ENCODE data around the gene MRNIP. TPM values are rescaled to one million over a fixed set of nuclear protein-coding genes. Genes with fewer than 3 reads are reported as not detected.

Gene MRNIP
- total RNA-seq, 1 experiment from 2014 or later = 31.1 TPM

DNA sequence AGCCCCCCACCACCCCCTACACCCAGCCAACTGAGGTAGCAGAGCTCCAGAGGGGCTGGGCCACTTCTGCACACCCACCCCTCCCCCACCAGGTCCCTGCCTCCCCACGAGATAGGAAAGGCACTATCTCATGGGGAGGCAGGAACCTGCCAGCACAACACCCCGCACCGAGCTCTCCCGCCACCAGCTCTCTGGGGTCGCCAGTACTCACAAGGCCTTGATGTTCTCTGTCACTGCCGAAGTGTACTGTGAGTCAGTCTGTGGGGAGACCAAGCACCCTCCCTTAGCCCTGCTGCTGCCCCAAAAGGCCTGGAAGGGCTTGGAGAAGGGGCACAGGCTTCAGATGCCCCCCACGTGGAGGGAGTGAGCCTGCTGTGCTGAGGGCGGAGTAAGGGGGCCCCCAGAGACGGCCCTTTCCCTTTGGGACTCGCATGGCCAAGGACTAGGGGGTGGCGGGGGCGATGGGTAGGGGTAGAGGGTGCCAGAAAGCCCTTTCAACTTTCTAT lies 57.9 kb downstream of the MRNIP start:
- H3K27me3 Mint-ChIP-seq (ENCODE audit: low read depth) = peaks cover 4% of the 10 kb centered on the region
- Histone ChIP-seq H3K14ac (ENCODE audit: insufficient read depth, low read length) (no peak overlapping the region), H3T11ph (ENCODE audit: low read length) (no peak overlapping the region), H3K4me2 (ENCODE audit: insufficient read depth, insufficient read length, low read length) (no peak overlapping the region), H3K56ac (ENCODE audit: insufficient read length, low read depth, low read length) (no peak overlapping the region), H2BK120ac (ENCODE audit: low read depth, low read length, poor library complexity, severe bottlenecking) (no peak overlapping the region), H2BK20ac (ENCODE audit: low read depth, low read length, poor library complexity, severe bottlenecking) (no peak overlapping the region), H3K23me2 (ENCODE audit: insufficient read length, low read depth, low read length, poor library complexity, severe bottlenecking) (peaks cover 5% of the 10 kb centered on the region), H2BK12ac (ENCODE audit: insufficient read length, low read depth, low read length) (no peak overlapping the region), H3K4ac (ENCODE audit: low read depth, low read length) (no peak overlapping the region), H3K4me1 (ENCODE audit: insufficient read depth, low read length) (no peaks in the 10 kb centered on the region), H2AK5ac (ENCODE audit: insufficient read length, low read length) (no peak overlapping the region), H4K20me1 (ENCODE audit: control insufficient read depth, insufficient read depth, insufficient read length) (no peaks in the 10 kb centered on the region), H3K18ac (ENCODE audit: insufficient read length, low read depth, low read length) (no peak overlapping the region), H3K27ac (ENCODE audit: insufficient read length, low read depth, low read length) (no peak overlapping the region), H3K9me3 (ENCODE audit: control insufficient read depth, low read depth, low read length) (no peaks in the 10 kb centered on the region), H3K23ac (ENCODE audit: insufficient read length, low read depth, low read length) (no peak overlapping the region), H4K5ac (ENCODE audit: insufficient read length, low read depth, low read length) (no peak overlapping the region), H4K8ac (replicated peaks; ENCODE audit: insufficient read length, low read depth, low read length) (no peak overlapping the region), H2BK15ac (ENCODE audit: low read depth, low read length) (no peak overlapping the region), H4K91ac (ENCODE audit: insufficient read length, low read depth, low read length) (no peak overlapping the region), H3K27me3 (ENCODE audit: insufficient read depth, low read length) (no peaks in the 10 kb centered on the region), H2AFZ (ENCODE audit: low read length) (no peak overlapping the region), H3K79me1 (ENCODE audit: insufficient read depth, low read depth, low read length, poor library complexity, severe bottlenecking) (peaks cover 5% of the 10 kb centered on the region), H3K9ac (ENCODE audit: extremely low read depth, insufficient read length, low read length) (no peak overlapping the region), H2BK5ac (ENCODE audit: insufficient read length, low read length) (no peak overlapping the region), H3K79me2 (ENCODE audit: insufficient read depth, low read length) (no peaks in the 10 kb centered on the region; the same call in 1 of the 2 replicates)
- no peak overlapping the region for H3K27ac Mint-ChIP-seq
- peaks cover 21 to 45% (median 38%) of the 10 kb centered on the region in 3 experiments; a peak in 6 of 7 replicates for H3K36me3 Mint-ChIP-seq (ENCODE audit: insufficient read depth in 1 of 3, low read depth in 3 of 3)
- no peaks in the 10 kb centered on the region for H3K9me3 Mint-ChIP-seq
- no CpG with 5 or more reads among the region's 12 CpGs for WGBS (ENCODE audit: extremely low coverage, insufficient read length, low lambda C conversion rate)
- TF ChIP-seq, protein P1, sequence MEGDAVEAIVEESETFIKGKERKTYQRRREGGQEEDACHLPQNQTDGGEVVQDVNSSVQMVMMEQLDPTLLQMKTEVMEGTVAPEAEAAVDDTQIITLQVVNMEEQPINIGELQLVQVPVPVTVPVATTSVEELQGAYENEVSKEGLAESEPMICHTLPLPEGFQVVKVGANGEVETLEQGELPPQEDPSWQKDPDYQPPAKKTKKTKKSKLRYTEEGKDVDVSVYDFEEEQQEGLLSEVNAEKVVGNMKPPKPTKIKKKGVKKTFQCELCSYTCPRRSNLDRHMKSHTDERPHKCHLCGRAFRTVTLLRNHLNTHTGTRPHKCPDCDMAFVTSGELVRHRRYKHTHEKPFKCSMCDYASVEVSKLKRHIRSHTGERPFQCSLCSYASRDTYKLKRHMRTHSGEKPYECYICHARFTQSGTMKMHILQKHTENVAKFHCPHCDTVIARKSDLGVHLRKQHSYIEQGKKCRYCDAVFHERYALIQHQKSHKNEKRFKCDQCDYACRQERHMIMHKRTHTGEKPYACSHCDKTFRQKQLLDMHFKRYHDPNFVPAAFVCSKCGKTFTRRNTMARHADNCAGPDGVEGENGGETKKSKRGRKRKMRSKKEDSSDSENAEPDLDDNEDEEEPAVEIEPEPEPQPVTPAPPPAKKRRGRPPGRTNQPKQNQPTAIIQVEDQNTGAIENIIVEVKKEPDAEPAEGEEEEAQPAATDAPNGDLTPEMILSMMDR (conservative IDR thresholded peaks at IDR 0.05) = no peak
- DNase-seq = no peak
- peaks cover 33 to 39% of the 10 kb centered on the region in 2 experiments for H3K4me1 Mint-ChIP-seq
- H3K4me3 Mint-ChIP-seq = no peak overlapping the region

Data from H9 (cell line).